ENCODE measurements around the gene KRTAP10-6. TPM values are rescaled to one million over a fixed set of nuclear protein-coding genes. Genes with fewer than 3 reads are reported as not detected.

KRTAP10-6 gene
- total RNA-seq, 1 experiment from 2014 or later: not detected

- Histone ChIP-seq H2AFZ (ENCODE audit: low read depth, low read length, poor library complexity, severe bottlenecking) (no peak overlapping the region), H3K79me2 (ENCODE audit: insufficient read depth, low read length) (no peaks in the 10 kb centered on the region), H3K36me3 (ENCODE audit: control insufficient read depth in 1 of 2, insufficient read depth in 2 of 2, low read length in 2 of 2) (no peaks in the 10 kb centered on the region), H3K9me3 (ENCODE audit: control insufficient read depth in 1 of 2, insufficient read depth in 1 of 2, low read depth in 1 of 2, low read length in 2 of 2) (no peaks in the 10 kb centered on the region), H3K4me2 (ENCODE audit: low read length) (no peak overlapping the region), H3K4me1 (ENCODE audit: control insufficient read depth in 1 of 2, insufficient read depth in 2 of 2, low read length in 2 of 2) (peaks cover 0 to 3% of the 10 kb centered on the region in 2 experiments; a peak in 1 of 4 replicates), H3K27me3 (ENCODE audit: insufficient read depth, low read length) (peaks cover 9% of the 10 kb centered on the region; the same call in 1 of the 2 replicates), H3K9me2 (ENCODE audit: insufficient read depth) (no peaks in the 10 kb centered on the region), H3K9ac (ENCODE audit: low read length) (no peak overlapping the region), H3K4me3 (replicated peaks in 1 of 2; ENCODE audit: low read depth in 1 of 2, low read length in 2 of 2) (no peak overlapping the region), H3K27ac (ENCODE audit: low read depth, low read length) (no peak overlapping the region), H4K20me1 (ENCODE audit: insufficient read depth) (no peaks in the 10 kb centered on the region)
- BruUV-seq (replicated peaks): no TSS peak
- TF ChIP-seq ZFX (IDR thresholded peaks at IDR 0.05) (no peak), RAD21 (IDR thresholded peaks at IDR 0.05; ENCODE audit: low read depth) (no peak), EZH2phosphoT487 (IDR thresholded peaks at IDR 0.05; ENCODE audit: borderline replicate concordance) (no peak), ZNF274 (IDR thresholded peaks at IDR 0.05; ENCODE audit: low read depth, low read length) (no peak), ZBTB33 (IDR thresholded peaks at IDR 0.05; ENCODE audit: extremely low read depth, insufficient replicate concordance, low read length) (no peak), YY1 (IDR thresholded peaks at IDR 0.05; ENCODE audit: extremely low read depth, insufficient replicate concordance, low read depth, low read length) (no peak), CEBPB (IDR thresholded peaks at IDR 0.05; ENCODE audit: low read depth) (no peak), SIN3A (IDR thresholded peaks at IDR 0.05; ENCODE audit: low read depth) (no peak)
- no peak for DNase-seq (ENCODE audit: low read depth, low spot score)
- ChIA-PET RAD21 (ENCODE audit: low non-redundant PET in 1 of 2, low total read pairs in 2 of 2, uncharacterized antibody in 2 of 2, unreplicated experiment in 2 of 2) (no interaction called here), CTCF (no interaction called here), POLR2A (no interaction called here)
- intact Hi-C loops (cut with micrococcal nuclease): no loop called here
- no peak for ATAC-seq
These were observed 7.1 kb upstream of the KRTAP10-6 start for GRCh38 chr21:44599264-44600029.

All from HCT116 (cell line).